A549 (cell line): ENCODE results near the gene ATP2A2. TPM values are rescaled to one million over a fixed set of nuclear protein-coding genes. Genes with fewer than 3 reads are reported as not detected.
A peak's percentile ranks its signal among the peaks of the same experiment; 100 is the strongest.
"Not testable (repeated sequence)": the region's sequence is repeated elsewhere in the genome, so short reads cannot be mapped to it uniquely, and the experiment has no call there.

Experiments
- ATAC-seq, 2 experiments: fragments of 200-7000 bp in 1 of 2; fragments of >200 bp in 1 of 2; cut with Nextera tagmentation in 1 of 2; cut with Tn5 transposase in 1 of 2; 3 replicates each; pipeline versions ENCODE4 v1.8.0 to v1.9.1; 2018 to 2020; ENCODE audit warnings: mild to moderate bottlenecking in 1 of 2, moderate library complexity in 1 of 2
- CTCF ChIA-PET: fragments of 300-600 bp; sonication (Branson Sonifier 250); formaldehyde crosslinking; extraction: SDS; loops from one replicate; lab custom pipeline; 2021; ENCODE audit warnings: antibody characterized with exemption, inconsistent platforms; lab: Yijun Ruan, JAX
- POLR2A ChIA-PET: fragments of 350-600 bp; formaldehyde crosslinking; extraction: SDS; loops from one replicate; lab custom pipeline; 2021; ENCODE audit warnings: antibody characterized with exemption, inconsistent platforms; lab: Yijun Ruan, JAX
- DNase-seq, 2 experiments: peaks; one replicate each; pipeline versions ENCODE4 v3.0.0 to v3.0.0-alpha.2; 2011 to 2016; ENCODE audit warnings: low read depth in 1 of 2, low spot score in 1 of 2
- FAIRE-seq: peaks from 2 replicates; lab custom pipeline; 2011; peaks lifted over from hg19 to GRCh38; lab: Jason Lieb, UNC
- H3K27ac ChIP-seq, 2 experiments: fragments of >200 bp; sonication (Bioruptor Twin); formaldehyde crosslinking; 3 replicates each; pipeline ENCODE4 v1.5.1; 2016 to 2017
- H3K4me1 ChIP-seq: fragments of >200 bp; sonication (Bioruptor Twin); formaldehyde crosslinking; 3 replicates; pipeline ENCODE4 v1.6.1; 2016
- H3K4me2 ChIP-seq: fragments of >200 bp; sonication (Bioruptor Twin); formaldehyde crosslinking; 3 replicates; pipeline ENCODE4 v1.6.1; 2016
- H3K4me3 ChIP-seq: fragments of >200 bp; sonication (Bioruptor Twin); formaldehyde crosslinking; 3 replicates; pipeline ENCODE4 v1.5.1; 2016
- H3K9me3 ChIP-seq: fragments of >200 bp; sonication (Bioruptor Twin); formaldehyde crosslinking; 3 replicates; pipeline ENCODE4 v1.6.1; 2016
- BHLHE40 ChIP-seq: IDR thresholded peaks from 2 replicates; pipeline ENCODE4 v1.6.1; 2012; ENCODE audit warnings: low read depth, low read length, inconsistent platforms
- CEBPB ChIP-seq, 2 experiments: fragments of >200 bp in 1 of 2; sonication (Bioruptor Twin) in 1 of 2; formaldehyde crosslinking in 1 of 2; IDR thresholded peaks; 2 replicates each; pipeline ENCODE4 v1.6.1; 2012 to 2016
- CHD2 ChIP-seq: fragments of 150-350 bp; IDR thresholded peaks from 2 replicates; pipeline ENCODE4 v1.6.1; 2014; ENCODE audit warnings: low read length; ENCODE audit not compliant: partially characterized antibody
- CHD4 ChIP-seq: fragments of 200-600 bp; sonication (generic); IDR thresholded peaks from 2 replicates; pipeline ENCODE4 v1.6.1; 2016; ENCODE audit warnings: antibody characterized with exemption, mild to moderate bottlenecking, borderline replicate concordance
- EP300 ChIP-seq, 2 experiments: fragments of >200 bp; sonication (Bioruptor Twin); formaldehyde crosslinking; IDR thresholded peaks; 2 replicates in 1 of 2; 3 replicates in 1 of 2; pipeline ENCODE4 v1.6.1; 2016 to 2017
- ESRRA ChIP-seq: fragments of 150-350 bp; IDR thresholded peaks from 2 replicates; pipeline ENCODE4 v1.6.1; 2014; ENCODE audit warnings: mild to moderate bottlenecking, low read length, borderline replicate concordance
- FOSL2 ChIP-seq, 2 experiments: fragments of 450-650 bp in 1 of 2; fragments of >200 bp in 1 of 2; sonication (Bioruptor Twin) in 1 of 2; formaldehyde crosslinking; IDR thresholded peaks; 2 replicates each; pipeline versions ENCODE4 v1.5.0 to v1.6.1; 2016 to 2020; ENCODE audit warnings: mild to moderate bottlenecking in 1 of 2, moderate library complexity in 1 of 2
- FOXS1 ChIP-seq: fragments of 250-450 bp; sonication (Bioruptor Pico); IDR thresholded peaks from 2 replicates; pipeline ENCODE4 v1.5.0; 2020; ENCODE audit warnings: mild to moderate bottlenecking, moderate library complexity
- HDAC2 ChIP-seq: fragments of 200-600 bp; sonication (generic); IDR thresholded peaks from 2 replicates; pipeline ENCODE4 v1.6.1; 2016
- HOXB13 ChIP-seq: fragments of 250-450 bp; sonication (Bioruptor Pico); IDR thresholded peaks from 2 replicates; pipeline ENCODE4 v1.5.0; 2020; ENCODE audit warnings: low read depth, mild to moderate bottlenecking, moderate library complexity
- JUN ChIP-seq, 2 experiments: fragments of >200 bp; sonication (Bioruptor Twin); formaldehyde crosslinking; IDR thresholded peaks; 2 replicates in 1 of 2; 3 replicates in 1 of 2; pipeline ENCODE4 v1.6.1; 2016 to 2017
- JUNB ChIP-seq: fragments of >200 bp; sonication (Bioruptor Twin); formaldehyde crosslinking; IDR thresholded peaks from 2 replicates; pipeline ENCODE4 v1.6.1; 2016
- KDM1A ChIP-seq: fragments of 200-600 bp; sonication (generic); IDR thresholded peaks from 2 replicates; pipeline ENCODE4 v1.6.1; 2016; ENCODE audit warnings: low read depth, mild to moderate bottlenecking
- MAFK ChIP-seq: fragments of 450-650 bp; IDR thresholded peaks from 2 replicates; pipeline ENCODE4 v1.6.1; 2014; ENCODE audit not compliant: partially characterized antibody
- NR3C1 ChIP-seq: fragments of >200 bp; sonication (Bioruptor Twin); formaldehyde crosslinking; IDR thresholded peaks from 3 replicates; pipeline ENCODE4 v1.6.1; 2017
- RAD21 ChIP-seq, 2 experiments: fragments of >200 bp in 1 of 2; sonication (Bioruptor Twin) in 1 of 2; formaldehyde crosslinking in 1 of 2; IDR thresholded peaks in 1 of 2; conservative IDR thresholded peaks in 1 of 2; 2 replicates in 1 of 2; 3 replicates in 1 of 2; pipeline ENCODE4 v1.6.1; 2012 to 2018; ENCODE audit warnings: inconsistent platforms in 1 of 2
- RARB ChIP-seq: fragments of 250-450 bp; sonication (Bioruptor Pico); IDR thresholded peaks from 2 replicates; pipeline ENCODE4 v1.8.0; 2021; ENCODE audit warnings: mild to moderate bottlenecking, moderate library complexity
- RCOR1 ChIP-seq: fragments of 150-350 bp; IDR thresholded peaks from 2 replicates; pipeline ENCODE4 v1.6.1; 2014; ENCODE audit warnings: antibody characterized with exemption, low read length, low read depth
- TFCP2L1 ChIP-seq: fragments of 250-450 bp; sonication (Bioruptor Pico); IDR thresholded peaks from 2 replicates; pipeline ENCODE4 v1.5.0; 2021; ENCODE audit warnings: mild to moderate bottlenecking
- TP53 ChIP-seq: fragments of 250-450 bp; sonication (Bioruptor Pico); IDR thresholded peaks from 2 replicates; pipeline ENCODE4 v1.5.0; 2021; ENCODE audit warnings: mild to moderate bottlenecking, moderate library complexity
- WGBS: methylation state at CpG from one replicate; pipeline ENCODE4 v1.1.6; 2017; ENCODE audit errors: missing lambda C conversion rate; 5-methylcytosine and 5-hydroxymethylcytosine counted together
- polyA plus RNA-seq, 4 experiments: library from polyadenylated mRNA; depleted of rRNA in 3 of 4; stranded (reverse); fragments of >200 nt; fragmentation: RNase III in 1 of 4; extraction: RNeasy Plus Mini Kit Qiagen cat#74134 plus additional on column Dnase treatment in 1 of 4; gene quantifications; 2 replicates in 3 of 4; 3 replicates in 1 of 4; pipeline ENCODE4 v1.2.3, GENCODE V29; 2011 to 2017
- TF ChIP-seq, protein P1 (sequence below): fragments of 150-350 bp; IDR thresholded peaks from 2 replicates; pipeline ENCODE4 v1.6.1; 2014; ENCODE audit warnings: low read depth, mild to moderate bottlenecking, low read length
- TF ChIP-seq, protein P2 (sequence below): fragments of 250-450 bp; sonication (Bioruptor Pico); IDR thresholded peaks from 2 replicates; pipeline ENCODE4 v1.5.0; 2021; ENCODE audit warnings: mild to moderate bottlenecking, moderate library complexity, borderline replicate concordance
- TF ChIP-seq, protein P3 (sequence below): fragments of 450-650 bp; IDR thresholded peaks from 2 replicates; pipeline ENCODE4 v1.6.1; 2014; ENCODE audit warnings: antibody characterized with exemption

The ATP2A2 gene
- polyA plus RNA-seq, 2 of the 4 experiments (the other 2 are of a cell fraction): 342 to 415 TPM

DNA sequence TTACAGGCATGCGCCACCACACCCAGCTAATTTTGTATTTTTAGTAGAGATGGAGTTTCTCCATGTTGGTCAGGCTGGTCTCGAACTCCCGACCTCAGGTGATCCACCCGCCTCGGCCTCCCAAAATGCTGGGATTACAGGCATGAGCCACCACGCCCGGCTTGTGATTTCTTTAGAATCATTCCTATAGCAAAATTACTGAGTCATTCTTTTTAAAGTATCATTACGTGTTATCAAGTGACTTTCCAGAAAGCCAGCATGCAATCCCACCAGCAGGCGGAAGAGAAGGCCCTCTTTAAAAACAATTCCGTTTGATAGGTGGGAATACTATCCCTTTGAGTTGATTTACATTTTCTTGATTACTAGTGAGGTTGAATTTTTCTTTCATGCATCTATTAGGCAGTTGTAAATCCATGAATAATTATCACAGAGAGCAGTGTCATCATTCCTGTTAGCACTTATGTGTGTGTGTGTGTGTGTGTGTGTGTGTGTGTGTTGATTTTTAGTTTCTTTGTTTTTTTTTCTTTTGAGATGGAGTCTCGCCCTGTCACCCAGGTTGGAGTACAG is 25.1 kb upstream of the ATP2A2 start:
- ChIA-PET POLR2A (interaction anchor here (0.7 to 1.2 kb wide), 3 partner anchors 8 to 135 kb away, joined by 3 to 4 read pairs (median 3); partner anchors contain the start of gene ATP2A2), CTCF (interaction anchor here (1.2 to 1.4 kb wide), 3 partner anchors 9 to 156 kb away, joined by 3 to 5 read pairs (median 3); no protein-coding TSS in a partner anchor)
- Histone ChIP-seq H3K4me1 (peaks cover 41% of the 10 kb centered on the region), H3K27ac (peak overlapping the region in 1 of 2 experiments; percentile 97; a peak in 3 of 6 replicates)
- H3K4me3 ChIP-seq; FAIRE-seq; H3K4me2 ChIP-seq; ATAC-seq; H3K9me3 ChIP-seq; TF ChIP-seq FOSL2 (IDR thresholded peaks at IDR 0.05): not testable (repeated sequence)
- TF ChIP-seq TP53 (CRISPR knock-in tag): 0 out of 2 replicates have a peak, but pooled peaks have one; percentile 28
- TF ChIP-seq MAFK: peak; percentile 65
- 0 out of 2 replicates have a peak, but pooled peaks have one; percentile 22 for TF ChIP-seq FOSL2 (CRISPR knock-in tag; IDR thresholded peaks at IDR 0.05)
- DNase-seq: peak in 1 of 2 experiments; percentile 44
- WGBS: 94% methylated on average over 11 of the region's 11 CpGs

DNA sequence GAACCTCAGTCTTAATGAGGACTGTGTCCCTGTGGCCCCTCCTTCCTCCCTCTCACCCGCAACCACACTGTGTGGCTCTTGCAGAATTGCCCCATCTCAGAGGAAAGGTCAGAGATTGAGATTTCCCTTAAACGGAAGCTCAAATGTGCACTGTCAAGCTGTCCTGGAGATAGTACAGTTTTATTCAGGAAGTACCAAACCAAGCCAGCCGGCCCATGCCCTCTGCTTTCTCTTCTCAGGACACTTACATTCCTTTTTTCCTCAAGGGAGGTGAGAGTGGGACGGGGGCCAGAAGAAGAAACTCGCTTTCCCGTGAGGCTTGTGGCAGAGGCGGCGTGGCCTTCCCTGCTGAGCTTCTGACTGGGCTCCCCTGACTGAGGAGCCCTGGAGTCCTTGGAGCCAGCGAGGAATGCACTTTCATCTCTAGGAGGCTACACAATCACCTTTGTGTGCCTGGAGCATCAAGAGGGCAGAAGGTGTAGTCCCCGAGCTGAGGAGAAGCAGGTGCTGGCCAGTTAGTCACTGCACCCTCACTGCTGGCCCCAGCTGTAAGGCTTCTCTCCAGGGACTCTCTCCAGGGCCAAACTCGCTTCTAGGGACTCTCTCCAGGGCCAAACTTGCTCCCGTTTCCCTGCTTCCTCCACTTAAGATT is 24.1 kb upstream of the ATP2A2 start:
- TF ChIP-seq CHD2: no peak
- no peak for TF ChIP-seq FOXS1 (CRISPR knock-in tag)
- TF ChIP-seq, protein P1, sequence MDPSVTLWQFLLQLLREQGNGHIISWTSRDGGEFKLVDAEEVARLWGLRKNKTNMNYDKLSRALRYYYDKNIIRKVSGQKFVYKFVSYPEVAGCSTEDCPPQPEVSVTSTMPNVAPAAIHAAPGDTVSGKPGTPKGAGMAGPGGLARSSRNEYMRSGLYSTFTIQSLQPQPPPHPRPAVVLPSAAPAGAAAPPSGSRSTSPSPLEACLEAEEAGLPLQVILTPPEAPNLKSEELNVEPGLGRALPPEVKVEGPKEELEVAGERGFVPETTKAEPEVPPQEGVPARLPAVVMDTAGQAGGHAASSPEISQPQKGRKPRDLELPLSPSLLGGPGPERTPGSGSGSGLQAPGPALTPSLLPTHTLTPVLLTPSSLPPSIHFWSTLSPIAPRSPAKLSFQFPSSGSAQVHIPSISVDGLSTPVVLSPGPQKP: no peak
- TF ChIP-seq HOXB13: no peak
- TF ChIP-seq, protein P2, sequence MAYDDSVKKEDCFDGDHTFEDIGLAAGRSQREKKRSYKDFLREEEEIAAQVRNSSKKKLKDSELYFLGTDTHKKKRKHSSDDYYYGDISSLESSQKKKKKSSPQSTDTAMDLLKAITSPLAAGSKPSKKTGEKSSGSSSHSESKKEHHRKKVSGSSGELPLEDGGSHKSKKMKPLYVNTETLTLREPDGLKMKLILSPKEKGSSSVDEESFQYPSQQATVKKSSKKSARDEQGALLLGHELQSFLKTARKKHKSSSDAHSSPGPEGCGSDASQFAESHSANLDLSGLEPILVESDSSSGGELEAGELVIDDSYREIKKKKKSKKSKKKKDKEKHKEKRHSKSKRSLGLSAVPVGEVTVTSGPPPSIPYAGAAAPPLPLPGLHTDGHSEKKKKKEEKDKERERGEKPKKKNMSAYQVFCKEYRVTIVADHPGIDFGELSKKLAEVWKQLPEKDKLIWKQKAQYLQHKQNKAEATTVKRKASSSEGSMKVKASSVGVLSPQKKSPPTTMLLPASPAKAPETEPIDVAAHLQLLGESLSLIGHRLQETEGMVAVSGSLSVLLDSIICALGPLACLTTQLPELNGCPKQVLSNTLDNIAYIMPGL: no peak
- TF ChIP-seq HDAC2: no peak
- Histone ChIP-seq H3K4me1 (peaks cover 32% of the 10 kb centered on the region), H3K4me3 (no peak overlapping the region), H3K27ac (peak overlapping the region; percentile 36 to 97), H3K9me3 (no peaks in the 10 kb centered on the region), H3K4me2 (no peak overlapping the region)
- 72% methylated on average over 12 of the region's 12 CpGs for whole genome bisulfite sequencing
- FAIRE-seq (no peak), ATAC-seq (peak in 1 of 2 experiments; percentile 32; a peak in 3 of 6 replicates), DNase-seq (peak in 1 of 2 experiments; percentile 44)
- ChIA-PET CTCF (interaction anchor here (1.0 to 1.4 kb wide), 4 partner anchors 8 to 157 kb away, joined by 3 to 5 read pairs (median 3); no protein-coding TSS in a partner anchor), POLR2A (interaction anchor here (0.8 to 1.2 kb wide), 2 partner anchors 9 to 24 kb away, joined by 3 to 4 read pairs; partner anchors contain the start of gene ATP2A2)

DNA sequence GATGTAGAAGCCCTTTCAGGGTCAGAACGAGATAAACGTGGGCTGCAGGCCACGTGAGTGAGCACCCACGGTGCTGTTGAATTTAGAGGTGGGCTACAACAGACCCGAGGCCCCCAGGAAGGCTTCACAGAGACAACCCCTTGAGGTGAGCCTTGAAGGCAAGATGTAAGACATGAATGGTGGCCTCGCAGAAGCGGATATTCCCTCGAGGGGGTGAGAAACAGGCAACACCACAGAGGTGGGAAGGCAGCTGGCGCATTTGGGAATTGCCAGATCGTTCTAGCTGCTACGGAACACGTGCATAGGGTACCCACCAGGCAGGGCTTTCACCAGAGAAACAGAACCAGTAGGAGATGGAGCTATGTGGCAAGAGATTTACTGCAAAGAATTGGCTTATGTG is 22.6 kb upstream of the ATP2A2 start:
- ATAC-seq: no peak
- Histone ChIP-seq H3K27ac (peak overlapping the region in 1 of 2 experiments; percentile 51; a peak in 2 of 6 replicates), H3K4me3 (no peak overlapping the region), H3K4me1 (peaks cover 28% of the 10 kb centered on the region), H3K4me2 (no peak overlapping the region), H3K9me3 (no peaks in the 10 kb centered on the region)
- TF ChIP-seq RAD21 (conservative IDR thresholded peaks at IDR 0.05 in 1 of 2, IDR thresholded peaks at IDR 0.05 in 1 of 2): no peak
- no peak for TF ChIP-seq RARB (CRISPR knock-in tag)
- TF ChIP-seq TFCP2L1 (CRISPR knock-in tag): no peak
- TF ChIP-seq RCOR1: no peak
- TF ChIP-seq CEBPB (IDR thresholded peaks at IDR 0.05): no peak
- no peak for TF ChIP-seq BHLHE40
- TF ChIP-seq ESRRA: no peak
- no peak for TF ChIP-seq JUN (IDR thresholded peaks at IDR 0.05)
- TF ChIP-seq NR3C1: no peak
- TF ChIP-seq, protein P3, sequence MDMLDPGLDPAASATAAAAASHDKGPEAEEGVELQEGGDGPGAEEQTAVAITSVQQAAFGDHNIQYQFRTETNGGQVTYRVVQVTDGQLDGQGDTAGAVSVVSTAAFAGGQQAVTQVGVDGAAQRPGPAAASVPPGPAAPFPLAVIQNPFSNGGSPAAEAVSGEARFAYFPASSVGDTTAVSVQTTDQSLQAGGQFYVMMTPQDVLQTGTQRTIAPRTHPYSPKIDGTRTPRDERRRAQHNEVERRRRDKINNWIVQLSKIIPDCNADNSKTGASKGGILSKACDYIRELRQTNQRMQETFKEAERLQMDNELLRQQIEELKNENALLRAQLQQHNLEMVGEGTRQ: no peak
- TF ChIP-seq CHD4: no peak
- TF ChIP-seq JUNB: no peak
- TF ChIP-seq EP300 (IDR thresholded peaks at IDR 0.05): no peak
- TF ChIP-seq KDM1A: no peak
- no peak for TF ChIP-seq MAFK
- ChIA-PET POLR2A (no interaction called here), CTCF (interaction anchor here (1.4 to 1.6 kb wide), 4 partner anchors 9 to 35 kb away, joined by 3 to 6 read pairs (median 3); no protein-coding TSS in a partner anchor)
- DNase-seq: no peak
- 89% methylated on average over 12 of the region's 12 CpGs for WGBS
- FAIRE-seq: no peak
